KOPT-K1 (cell line): Measurements from ENCODE around the gene PNPLA2.

Experiments
- H3K27ac ChIP-seq: fragments of 200-600 bp; sonication (generic); 2 replicates; pipeline ENCODE4 v1.5.1; 2016; ENCODE audit warnings: antibody characterized with exemption, mild to moderate bottlenecking, low read depth, low read length; ENCODE audit not compliant: poor library complexity, severe bottlenecking
- H3K36me3 ChIP-seq: fragments of 200-600 bp; sonication (generic); 2 replicates; pipeline ENCODE4 v1.5.1; 2017; ENCODE audit warnings: antibody characterized with exemption, mild to moderate bottlenecking, low read length, moderate library complexity; ENCODE audit not compliant: insufficient read depth
- H3K9me3 ChIP-seq: fragments of 200-600 bp; sonication (generic); 2 replicates; pipeline ENCODE4 v1.5.1; 2017; ENCODE audit warnings: antibody characterized with exemption, low read length, mild to moderate bottlenecking; ENCODE audit not compliant: insufficient read depth, poor library complexity, severe bottlenecking

PNPLA2 gene

DNA sequence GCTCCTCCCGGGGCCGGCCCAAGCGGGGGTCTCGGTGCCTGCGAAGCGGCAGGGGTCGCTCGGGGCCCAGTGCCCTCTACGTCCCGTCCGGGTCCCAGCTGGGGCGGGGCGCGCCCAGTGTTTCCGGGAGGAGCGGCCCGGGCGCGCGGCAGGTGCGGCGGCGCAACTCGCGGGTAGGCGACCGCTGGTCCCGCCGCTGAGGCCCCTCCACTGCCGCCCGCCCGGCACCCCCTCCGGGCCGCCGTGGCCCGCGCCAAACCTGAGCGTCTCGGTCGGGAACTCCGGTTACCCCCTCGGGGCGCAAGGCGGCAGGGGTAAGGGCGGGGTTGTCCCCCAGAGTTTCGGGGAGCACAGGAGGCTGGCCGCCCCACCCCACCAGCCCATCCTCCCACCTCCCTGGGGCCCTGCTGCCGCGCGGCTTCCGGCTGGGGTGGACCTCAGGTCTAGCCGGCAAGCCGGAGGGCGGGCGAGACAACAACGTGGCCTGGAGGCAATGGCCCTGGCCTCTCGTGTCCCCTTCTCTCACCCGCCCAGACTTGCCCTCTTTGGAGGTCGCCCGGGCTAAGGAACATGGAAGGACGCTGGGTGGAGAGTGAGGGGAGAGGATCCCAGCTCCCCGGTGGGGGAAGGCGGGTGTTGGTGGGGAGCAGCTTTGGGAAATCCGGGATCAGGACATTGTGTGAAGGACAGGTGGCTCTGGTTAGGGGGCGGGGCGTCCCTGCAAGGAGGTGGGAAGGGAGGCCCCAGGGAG, 8.6 kb downstream of the PNPLA2 start:
- no peak overlapping the region for H3K27ac ChIP-seq
- peaks cover 20% of the 10 kb centered on the region; the same call in 1 of the 2 replicates for H3K36me3 ChIP-seq
- H3K9me3 ChIP-seq: no peaks in the 10 kb centered on the region

- H3K9me3 ChIP-seq: no peaks in the 10 kb centered on the region
- H3K36me3 ChIP-seq: peaks cover 20% of the 10 kb centered on the region; the same call in 1 of the 2 replicates
- no peak within 1 kb of the TSS for H3K27ac ChIP-seq
Observed at GRCh38 chr11:827897-828192, 9.1 kb downstream of the PNPLA2 start, which contains the start of gene CRACR2B. Gene CRACR2B (plus strand): TSS chr11:827919. CDS start chr11:828608, 689 bp downstream.

- H3K27ac ChIP-seq: no peak overlapping the region
- peaks cover 20% of the 10 kb centered on the region; the same call in 1 of the 2 replicates for H3K36me3 ChIP-seq
Observed at GRCh38 chr11:828506-829175, 9.9 kb downstream of the PNPLA2 start.

DNA sequence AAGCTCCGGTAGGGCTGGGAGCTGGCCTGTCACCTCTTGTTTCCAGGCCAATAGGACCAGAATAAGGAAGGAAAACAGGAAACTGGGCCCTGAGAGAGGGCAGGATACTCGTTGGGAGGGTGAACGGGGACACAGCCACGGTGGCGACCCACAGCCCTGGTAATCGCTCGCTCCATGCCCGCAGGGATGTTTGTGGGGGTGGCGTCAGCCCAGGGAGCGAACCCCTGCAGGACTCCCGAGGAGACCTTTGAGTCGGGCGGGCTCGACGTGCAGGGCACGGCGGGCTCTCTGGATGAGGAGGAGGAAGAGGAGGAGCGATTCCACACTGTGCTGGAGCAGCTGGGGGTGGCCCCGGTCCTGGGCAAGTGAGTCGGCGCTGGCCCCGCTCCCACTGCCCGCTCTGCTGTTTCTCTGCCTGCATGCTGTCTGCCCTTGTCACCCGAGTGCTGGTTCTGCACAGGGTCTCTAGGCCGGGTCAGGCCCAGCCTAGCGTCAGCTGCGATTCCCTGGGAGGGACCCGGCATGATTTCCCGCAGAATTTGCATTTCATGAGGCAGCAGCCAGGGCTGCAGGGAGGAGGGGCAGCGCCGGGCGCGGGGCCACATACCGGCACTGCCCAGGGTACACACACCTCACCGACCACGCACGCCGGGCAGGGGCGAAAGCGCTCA, 10.6 kb downstream of the PNPLA2 start:
- peaks cover 15% of the 10 kb centered on the region; the same call in 1 of the 2 replicates for H3K36me3 ChIP-seq
- no peak overlapping the region for H3K27ac ChIP-seq
- no peaks in the 10 kb centered on the region for H3K9me3 ChIP-seq

More at GRCh38 chr11:828506-829175, 9.9 kb downstream of the PNPLA2 start:
- no peaks in the 10 kb centered on the region for H3K9me3 ChIP-seq

DNA sequence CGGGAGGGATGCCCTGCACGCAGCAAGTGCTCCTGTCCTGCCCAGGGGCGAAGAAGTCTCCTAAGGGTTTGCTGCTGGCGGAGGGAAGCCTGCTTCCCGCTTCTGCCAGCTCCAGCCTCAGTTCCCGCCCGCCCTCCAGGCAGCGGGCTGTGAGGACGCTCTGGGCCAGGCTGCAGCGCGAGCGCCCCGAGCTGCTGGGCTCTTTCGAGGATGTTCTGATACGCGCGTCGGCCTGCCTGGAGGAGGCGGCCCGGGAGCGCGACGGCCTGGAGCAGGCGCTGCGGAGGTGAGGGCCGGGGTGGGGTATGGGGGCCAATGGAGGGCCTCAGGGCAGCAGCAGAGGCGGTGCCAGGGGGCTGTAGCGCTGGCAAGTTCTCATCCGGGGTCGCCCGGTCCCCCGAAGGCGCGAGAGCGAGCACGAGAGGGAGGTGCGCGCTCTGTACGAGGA, 11.2 kb downstream of the PNPLA2 start:
- Histone ChIP-seq H3K36me3 (peaks cover 10% of the 10 kb centered on the region; the same call in 1 of the 2 replicates), H3K27ac (no peak overlapping the region), H3K9me3 (no peaks in the 10 kb centered on the region)

DNA sequence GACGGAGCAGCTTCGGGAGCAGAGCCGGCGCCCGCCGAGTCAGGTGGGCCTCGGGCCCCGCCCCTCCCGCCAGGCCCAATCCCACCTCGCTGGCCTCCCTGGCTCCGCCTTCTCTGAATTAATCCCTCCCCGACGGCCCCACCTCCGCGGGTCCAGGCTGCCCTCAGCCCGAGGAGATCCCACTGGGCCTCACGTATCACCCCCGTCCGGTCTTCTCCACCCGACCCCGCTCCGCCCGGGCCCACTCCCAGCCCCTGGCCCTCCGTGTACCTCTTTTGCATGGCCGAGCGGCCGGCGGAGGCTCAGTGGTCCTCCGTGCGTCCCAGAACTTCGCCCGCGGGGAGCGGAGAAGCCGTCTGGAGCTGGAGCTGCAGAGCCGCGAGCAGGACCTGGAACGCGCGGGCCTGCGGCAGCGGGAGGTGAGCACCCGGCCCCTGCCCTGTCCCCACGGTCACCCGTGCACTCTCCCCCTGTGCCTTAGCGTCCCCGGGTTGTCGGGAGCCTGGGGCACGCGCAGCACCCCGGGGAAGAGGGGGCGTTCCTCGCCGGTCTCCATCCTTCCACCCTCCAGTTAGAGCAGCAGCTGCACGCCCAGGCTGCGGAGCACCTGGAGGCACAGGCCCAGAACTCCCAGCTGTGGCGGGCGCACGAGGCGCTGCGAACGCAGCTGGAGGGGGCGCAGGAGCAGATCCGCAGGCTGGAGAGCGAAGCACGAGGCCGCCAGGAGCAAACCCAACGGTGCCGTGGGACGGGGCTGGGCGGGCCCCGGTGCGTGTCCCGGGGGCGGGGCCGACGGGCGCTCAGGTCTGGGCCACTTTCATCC, 11.8 kb downstream of the PNPLA2 start:
- H3K27ac ChIP-seq: no peak overlapping the region
- no peaks in the 10 kb centered on the region for H3K9me3 ChIP-seq
- H3K36me3 ChIP-seq: peaks cover 3% of the 10 kb centered on the region; the same call in 1 of the 2 replicates

GRCh38 chr11:831118-831864, 12.6 kb downstream of the PNPLA2 start:
- H3K36me3 ChIP-seq: 0 out of 2 replicates have a peak, but pooled peaks cover under 1% of the 10 kb centered on the region
- no peak overlapping the region for H3K27ac ChIP-seq
- no peaks in the 10 kb centered on the region for H3K9me3 ChIP-seq

GRCh38 chr11:831961-832528, 13.3 kb downstream of the PNPLA2 start:
- no peak overlapping the region for H3K27ac ChIP-seq
- H3K9me3 ChIP-seq: no peaks in the 10 kb centered on the region
- peaks cover 7% of the 10 kb centered on the region; the same call in 1 of the 2 replicates for H3K36me3 ChIP-seq

DNA sequence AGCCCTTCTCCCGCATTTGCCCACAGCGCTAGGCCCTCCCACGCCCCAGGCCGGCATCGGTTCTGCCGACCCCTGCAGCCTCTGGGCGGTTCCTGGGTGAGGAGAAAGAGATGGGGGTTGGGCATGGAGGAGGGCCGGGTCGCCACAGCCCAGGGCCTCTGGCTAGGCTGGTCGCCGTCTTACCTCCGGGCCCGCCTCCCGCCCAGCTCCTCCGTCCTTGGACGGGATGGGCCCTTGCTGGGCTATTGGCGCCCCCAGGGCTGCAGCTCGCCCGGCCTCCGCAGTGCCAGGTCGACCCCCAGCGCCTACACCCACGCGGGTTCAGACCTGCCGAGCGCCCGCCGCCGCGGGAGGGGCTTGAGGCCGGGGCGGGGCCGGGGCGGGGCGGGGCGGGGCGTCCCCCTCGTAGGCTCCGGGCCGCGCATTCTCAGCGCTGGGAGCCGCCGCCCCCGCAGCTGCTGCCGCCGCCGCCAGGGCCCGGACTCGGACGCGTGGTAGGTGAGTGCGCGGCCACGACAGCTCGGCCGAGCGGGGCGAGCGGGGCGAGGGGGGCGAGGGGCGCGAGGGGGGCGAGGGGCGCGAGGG, 13.9 kb downstream of the PNPLA2 start, which contains the start of gene CD151:
Gene CD151, plus strand, starts transcription at position 424 of the 585 bp plus-strand sequence. CDS start 3,118 bp downstream, outside the sequence.
- Histone ChIP-seq H3K9me3 (no peaks in the 10 kb centered on the region), H3K36me3 (peaks cover 13% of the 10 kb centered on the region; the same call in 1 of the 2 replicates), H3K27ac (no peak within 1 kb of the TSS)

GRCh38 chr11:833114-833791, 14.5 kb downstream of the PNPLA2 start:
- Histone ChIP-seq H3K9me3 (no peaks in the 10 kb centered on the region), H3K27ac (no peak overlapping the region), H3K36me3 (peaks cover 19% of the 10 kb centered on the region; the same call in 1 of the 2 replicates)

DNA sequence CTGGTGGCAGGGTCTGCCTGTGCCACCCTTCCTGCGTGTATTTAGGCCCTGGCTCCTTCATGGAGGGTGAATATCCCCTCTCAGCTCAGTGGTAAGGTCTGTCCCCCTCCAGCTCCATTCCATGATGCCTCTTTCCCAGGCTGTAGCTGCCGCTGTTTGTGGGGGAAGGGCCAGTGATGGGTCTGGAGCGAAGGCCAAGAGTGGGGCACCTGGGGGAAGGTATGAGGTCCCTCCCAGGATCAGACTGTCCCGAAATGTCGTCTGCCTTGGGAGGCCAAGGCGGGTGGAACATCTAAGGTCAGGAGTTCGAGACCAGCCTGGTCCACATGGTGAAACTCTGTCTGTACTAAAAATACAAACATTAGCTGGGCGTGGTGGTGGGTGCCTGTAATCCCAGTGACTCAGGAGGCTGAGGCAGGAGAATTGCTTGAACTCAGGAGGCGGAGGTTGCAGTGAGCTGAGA, 15.2 kb downstream of the PNPLA2 start:
- H3K36me3 ChIP-seq: peaks cover 25% of the 10 kb centered on the region
- H3K9me3 ChIP-seq: no peaks in the 10 kb centered on the region
- no peak overlapping the region for H3K27ac ChIP-seq

DNA sequence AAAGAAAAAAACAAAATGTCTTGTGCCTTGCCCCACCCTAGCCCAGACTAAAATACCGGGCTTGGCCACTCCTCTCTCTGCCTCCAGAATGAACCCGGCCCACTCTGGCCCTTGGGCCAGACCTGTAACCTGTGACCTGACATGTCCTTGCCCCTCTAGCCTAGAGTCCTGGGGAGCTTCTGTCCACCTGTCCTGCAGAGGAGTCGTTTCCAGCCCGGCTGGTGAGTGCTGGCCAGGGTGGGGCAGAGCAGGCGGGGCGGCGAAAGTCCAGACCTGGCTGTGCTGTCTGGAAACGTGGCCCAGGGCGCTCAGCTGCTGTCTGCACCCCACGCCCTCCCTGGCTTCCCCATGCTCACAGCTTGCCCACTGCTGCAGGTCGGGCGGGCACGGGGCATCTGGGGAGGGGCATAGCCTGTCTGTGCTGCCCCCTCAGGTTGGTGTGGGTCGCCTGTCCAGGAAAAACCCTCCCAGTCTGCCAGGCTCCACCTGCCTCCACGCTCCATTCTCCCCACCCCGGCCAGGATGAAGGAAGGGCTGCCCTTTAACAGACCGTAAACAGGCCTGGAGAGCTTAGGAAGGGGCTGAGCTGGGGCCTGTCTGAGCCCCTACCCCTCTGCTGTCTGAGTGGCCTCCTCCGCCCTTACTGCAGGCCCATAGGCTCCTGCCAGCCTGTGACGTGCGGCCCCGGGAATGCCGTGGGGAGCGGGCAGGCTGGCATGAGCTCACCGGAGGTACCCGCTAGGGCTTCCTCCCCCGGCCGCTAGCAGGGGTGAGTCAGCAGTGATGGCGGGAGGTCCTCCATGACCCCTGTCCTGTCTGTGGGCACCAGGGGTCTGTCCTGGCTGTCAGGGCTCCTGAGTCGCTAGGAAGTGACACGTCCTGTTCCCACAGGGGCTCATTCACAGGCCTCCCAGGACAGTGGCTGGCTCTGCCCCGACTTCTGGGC, 15.9 kb downstream of the PNPLA2 start:
- Histone ChIP-seq H3K27ac (no peak overlapping the region), H3K36me3 (peaks cover 33% of the 10 kb centered on the region), H3K9me3 (no peaks in the 10 kb centered on the region)
